ENCODE measurements around the gene PAX5.
A peak's percentile ranks its signal among the peaks of the same experiment; 100 is the strongest.

The PAX5 gene

DNA sequence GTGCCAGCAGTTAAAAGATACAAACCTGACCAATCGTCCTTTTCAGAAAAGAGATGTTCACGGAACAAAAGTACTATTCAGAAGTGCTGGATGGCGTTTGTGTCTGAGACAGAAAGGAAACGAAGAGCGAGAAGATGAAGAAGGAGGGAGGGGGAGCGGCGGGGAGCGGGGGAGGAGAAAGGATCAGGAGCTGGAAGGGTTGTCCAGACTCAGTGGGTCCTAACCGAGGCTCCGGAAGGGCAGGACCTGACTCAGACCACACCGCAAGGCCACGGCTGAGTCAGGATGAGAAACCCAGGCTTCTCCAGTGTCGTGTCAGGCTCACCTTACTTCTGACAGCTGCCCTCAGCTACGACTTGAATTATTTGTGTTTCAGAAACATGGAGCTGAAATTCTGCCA is 46.2 kb downstream of the PAX5 start:
- no peak for DNase-seq (ENCODE audit: low spot score)

DNA sequence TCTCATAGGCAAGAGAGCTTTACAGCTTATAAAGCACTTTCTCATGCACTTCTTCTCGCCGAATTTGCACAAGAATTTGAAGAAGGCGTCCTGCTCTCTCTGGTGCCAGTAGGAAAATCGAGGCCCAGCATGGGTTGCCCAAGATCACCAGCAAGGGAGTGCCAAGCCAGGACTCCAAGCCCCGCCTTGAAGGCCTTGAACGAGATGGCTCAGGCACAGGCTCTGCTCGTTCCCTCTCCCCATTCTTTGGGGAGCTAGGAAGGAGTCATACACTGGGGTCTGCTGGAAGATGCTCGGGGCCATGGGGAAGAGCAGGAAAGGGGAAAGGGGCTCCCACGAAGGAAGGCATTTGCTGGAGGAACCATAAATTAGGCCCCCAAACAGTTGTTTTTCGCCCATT is 46.7 kb downstream of the PAX5 start:
- no peak for DNase-seq (ENCODE audit: low spot score)

DNA sequence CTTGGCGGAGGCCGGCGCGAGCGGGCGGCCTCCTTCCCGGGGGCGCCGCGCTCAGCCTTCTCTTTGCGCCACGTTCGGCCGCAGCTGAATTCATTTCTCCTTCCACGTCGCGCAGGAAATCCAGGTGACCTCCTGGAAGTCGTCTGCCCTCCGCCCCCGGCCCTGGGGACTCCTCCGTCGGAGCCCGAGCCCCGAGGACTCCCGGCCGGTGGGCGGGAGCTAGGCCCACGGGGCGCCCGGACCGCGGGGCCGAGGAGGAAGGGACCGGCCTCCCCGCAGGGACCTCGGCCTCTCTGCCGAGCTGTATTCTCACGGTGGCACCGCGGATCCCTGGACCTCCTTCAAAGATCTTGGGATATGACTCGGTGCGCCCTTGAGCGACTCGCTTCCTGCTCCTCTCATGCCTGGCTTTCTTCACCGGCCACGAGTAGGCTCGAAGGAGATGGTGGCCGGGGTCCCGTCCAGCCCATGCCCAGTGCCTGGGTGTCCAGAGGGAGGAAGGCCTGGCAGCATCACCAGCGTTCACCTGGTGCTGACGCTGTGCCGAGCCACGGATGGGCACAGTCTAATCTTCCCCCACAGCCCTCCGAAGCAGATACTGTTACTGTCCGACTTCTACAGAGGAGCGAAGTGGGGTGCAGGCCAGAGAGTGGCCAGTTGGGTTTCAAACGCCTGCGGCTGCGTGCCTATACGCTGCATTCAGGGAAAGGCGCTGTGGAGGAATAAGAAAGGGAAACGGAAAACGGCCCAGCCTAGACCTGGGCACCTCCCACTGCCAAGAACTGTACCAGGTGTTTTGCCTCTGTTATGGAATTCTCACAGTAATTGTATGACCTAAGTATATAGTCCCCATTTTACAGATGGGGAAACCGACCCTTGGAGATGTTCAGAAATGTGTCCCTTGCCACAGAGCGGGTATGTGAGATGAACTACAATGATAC is 47.3 kb downstream of the PAX5 start:
- no peak for DNase-seq (ENCODE audit: low spot score)

DNA sequence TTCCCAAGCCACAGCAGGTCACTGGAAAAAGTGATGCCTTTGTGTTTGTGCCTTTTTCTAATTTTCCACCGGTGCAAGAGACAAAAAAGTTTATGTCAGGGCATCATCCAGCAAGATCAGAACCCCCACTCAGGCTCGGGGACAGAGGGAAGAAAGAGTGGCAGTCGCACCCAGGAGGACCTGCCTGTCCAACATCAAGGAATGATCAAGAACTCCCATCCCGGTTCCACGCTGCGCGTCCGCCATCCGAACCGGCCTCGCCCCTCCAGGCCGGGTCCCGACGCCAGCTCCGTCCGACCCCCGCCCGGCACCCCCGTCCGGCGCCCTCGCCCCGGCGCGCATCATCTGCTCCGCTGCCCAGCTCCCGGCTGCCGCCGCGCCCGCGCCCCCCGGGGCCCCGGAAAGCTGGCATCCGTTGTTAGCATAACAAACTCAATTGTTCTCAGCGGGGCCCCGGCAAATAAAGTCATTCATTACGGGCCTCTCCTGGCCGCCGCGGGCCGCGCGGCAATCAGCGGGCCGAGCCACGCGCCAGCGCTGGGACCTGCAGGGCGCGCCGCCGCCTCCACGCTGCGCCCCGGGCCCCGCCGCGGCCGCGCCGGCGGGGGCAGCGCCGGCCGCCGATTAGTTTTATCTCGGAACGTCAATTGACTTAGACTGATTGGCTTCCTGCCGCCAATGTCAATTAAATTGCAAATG is 48.1 kb downstream of the PAX5 start:
- peak; percentile 72 for DNase-seq (ENCODE audit: low spot score)

DNA sequence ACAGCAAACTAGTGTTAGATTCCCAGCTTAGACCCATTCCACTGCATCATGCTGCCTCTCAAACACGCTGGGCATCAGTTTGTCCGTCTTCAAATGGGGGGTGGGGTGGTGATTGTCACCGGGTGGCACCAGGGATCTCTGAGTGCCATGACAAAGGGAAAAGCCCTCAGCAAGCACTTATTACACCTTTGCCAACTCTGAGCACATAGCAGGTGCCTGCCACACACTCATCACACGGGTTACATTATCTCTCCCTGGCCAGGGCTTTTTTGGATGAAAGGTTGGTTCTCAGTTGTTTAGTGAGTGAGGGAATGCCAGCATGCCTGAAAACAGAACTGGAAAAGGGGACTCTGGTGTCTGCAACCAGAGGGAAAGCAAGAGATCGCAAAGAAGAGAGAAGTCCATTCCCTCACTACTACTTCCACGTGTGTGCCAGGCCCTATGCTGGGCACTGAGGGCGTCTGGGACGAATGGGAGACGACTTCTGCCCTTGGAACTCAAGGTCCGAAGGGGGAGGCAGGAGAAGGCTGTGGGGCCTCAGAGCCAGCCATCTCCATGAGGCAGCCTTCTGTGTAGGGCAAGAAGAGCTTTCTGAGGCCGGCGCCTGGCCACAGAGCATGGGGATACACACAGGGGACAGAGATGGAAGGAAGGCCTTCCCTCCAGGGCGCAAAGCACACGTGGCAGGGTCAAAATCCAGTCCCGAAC is 48.9 kb downstream of the PAX5 start:
- no peak for DNase-seq (ENCODE audit: low spot score)

DNA sequence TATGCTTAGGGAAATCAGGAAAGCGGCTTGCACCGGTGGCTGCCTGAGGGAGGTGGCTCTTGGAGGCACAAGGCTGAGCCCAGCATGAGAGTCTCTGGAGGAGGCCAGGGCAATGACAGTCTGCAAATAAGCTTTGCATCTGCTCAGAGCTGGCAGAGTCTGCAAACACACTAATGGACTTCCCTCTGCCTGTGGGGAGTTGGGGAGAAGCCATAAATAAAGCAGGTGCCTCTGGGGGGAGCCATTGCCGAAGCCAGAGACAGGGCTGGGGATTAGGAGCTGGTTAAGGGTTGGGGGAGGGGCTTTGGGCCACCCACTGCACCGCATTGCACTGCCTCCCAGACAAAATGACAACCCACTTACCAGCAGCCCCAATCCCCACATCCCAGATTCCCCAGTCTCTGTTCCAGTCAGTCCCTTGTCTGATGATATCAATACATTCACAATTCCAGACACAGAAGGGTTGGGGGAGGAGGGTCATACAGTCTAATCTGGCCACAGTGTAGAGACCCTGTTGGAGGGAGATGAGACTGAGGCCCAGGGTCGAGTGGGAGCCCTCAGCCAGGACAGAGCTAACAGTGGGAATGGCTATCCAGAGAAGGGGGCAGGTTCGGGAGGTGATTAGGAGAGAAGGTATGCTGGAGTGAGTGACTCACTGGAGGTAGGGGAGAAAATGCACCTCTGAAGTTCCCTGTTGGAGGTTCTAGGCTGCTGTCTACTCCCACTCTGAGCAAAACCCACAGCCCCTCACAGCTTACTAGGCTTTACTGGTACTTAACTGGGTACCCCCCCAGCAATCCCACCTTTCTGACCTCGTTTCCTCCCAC is 53.7 kb downstream of the PAX5 start:
- peak; percentile 80 for DNase-seq (ENCODE audit: low spot score)

DNA sequence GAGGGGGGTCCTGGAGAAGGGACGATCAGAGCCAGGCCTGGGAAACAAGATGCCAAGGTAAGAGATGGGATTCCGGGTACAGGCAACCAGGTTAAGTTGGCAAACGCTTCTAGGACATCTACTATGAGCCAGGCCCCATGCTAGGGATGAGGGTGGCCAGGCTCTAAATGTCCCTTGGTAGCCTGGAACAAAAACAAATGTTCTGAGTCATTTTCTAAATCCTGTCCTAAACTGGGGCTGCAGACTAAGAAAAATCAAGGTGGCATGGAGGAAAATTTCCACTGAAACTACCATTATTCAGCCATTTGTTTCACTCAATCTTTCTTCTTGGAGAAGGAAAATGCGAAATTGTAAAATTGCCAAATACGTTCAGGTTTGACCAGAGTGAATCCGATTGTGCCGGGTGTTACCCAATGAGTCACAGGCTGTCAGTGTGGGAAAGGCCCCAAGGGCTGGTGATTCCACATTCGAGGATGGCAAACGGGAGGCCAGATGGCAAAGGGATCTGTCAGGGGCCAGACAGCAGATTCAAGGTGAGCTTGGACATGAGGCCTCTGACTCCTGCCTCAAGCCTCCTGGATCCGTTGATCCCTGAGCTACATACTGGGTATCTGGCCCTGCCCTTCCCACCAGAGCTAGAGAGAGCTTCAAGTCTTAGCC is 57.6 kb downstream of the PAX5 start:
- peak; percentile 26 for DNase-seq (ENCODE audit: low spot score)

DNA sequence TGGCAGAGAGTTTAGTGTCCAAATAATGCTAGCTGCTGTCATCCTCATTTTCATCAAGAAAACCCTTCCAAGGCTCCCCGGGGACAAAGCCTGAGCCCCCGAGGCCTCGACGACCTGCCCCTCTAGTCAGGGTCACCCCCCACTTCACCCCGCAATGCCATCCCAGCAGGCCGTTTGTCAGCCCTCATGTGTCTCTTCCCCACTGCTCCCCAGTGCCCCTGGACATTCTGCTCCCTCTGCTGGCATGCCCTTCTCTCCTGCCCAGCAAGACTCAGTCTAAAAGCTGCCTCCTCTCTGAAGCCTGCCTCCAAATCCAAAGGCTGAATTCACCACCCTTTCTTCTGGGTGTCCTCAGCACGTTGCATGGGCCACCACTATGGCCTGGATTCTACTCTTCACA is 59.3 kb downstream of the PAX5 start:
- DNase-seq (ENCODE audit: low spot score): peak; percentile 42

DNA sequence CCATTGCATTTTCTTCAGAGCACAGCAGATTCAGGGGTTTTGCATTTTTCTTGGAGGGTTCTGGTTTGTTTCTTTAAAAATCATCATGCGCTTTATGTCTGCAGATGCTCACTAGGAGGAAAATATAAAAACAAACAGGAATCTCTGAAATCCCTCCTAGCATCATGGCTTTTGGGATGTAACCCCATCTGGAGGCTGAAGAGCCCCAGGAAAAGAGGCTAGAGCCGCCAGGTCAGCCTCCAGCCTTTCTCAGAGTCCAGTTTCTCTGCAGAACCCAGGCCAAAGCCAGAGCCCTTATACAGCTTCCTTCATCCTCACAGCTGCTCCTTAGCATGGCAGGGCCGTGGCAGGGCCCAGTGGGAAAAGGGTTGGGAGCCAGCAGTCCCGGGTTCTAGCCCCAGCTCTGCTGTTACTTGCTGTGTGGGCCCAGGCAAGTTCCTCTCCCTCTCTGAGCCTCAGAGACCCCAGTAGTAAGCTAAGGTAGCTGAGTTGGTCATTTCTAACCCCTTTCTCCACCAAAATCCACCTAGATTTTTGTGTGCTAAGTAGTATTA is 62.1 kb downstream of the PAX5 start:
- DNase-seq (ENCODE audit: low spot score): peak; percentile 24

DNA sequence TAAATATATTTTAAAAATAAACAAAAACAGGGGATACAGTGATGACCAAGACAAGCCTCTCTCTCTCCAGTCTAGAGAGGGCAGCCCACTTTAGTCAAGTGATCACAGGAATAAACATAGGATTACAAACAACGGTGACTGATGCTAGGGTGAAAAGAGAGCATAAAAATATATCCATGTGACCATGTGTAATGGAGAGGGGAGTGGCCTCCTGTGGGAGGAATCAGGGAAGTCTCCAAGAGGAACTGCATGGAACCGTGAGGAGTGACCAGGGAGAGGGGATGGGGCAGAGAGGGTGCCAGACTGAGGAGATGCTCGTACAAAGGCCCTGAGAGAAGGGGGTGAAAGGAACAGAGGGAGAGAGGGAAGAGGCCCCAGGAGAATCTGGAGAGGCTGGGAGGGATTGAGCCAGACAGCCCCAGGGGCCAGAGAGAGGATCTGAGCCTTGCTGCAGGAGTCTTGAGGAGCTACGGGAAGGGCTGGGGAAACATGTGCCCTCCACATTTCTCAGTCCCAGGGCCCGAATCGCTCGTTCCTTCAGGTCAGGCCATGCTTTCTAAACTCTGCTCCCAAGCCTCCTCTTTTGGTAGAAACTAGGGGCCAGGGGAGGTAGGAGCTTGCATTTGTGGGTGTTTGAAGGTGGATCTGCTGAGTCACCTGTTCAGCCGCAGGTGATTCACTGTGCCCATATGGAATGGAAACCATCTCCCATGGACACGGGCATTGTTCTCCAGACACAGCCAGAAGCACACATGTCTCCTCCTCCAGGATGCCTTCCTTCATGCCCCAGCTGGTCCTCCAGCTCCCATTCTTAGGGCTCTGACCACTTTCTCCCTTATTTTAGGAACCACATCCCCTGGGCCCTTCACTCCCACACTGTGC is 63.8 kb downstream of the PAX5 start:
- DNase-seq (ENCODE audit: low spot score): peak; percentile 28

DNA sequence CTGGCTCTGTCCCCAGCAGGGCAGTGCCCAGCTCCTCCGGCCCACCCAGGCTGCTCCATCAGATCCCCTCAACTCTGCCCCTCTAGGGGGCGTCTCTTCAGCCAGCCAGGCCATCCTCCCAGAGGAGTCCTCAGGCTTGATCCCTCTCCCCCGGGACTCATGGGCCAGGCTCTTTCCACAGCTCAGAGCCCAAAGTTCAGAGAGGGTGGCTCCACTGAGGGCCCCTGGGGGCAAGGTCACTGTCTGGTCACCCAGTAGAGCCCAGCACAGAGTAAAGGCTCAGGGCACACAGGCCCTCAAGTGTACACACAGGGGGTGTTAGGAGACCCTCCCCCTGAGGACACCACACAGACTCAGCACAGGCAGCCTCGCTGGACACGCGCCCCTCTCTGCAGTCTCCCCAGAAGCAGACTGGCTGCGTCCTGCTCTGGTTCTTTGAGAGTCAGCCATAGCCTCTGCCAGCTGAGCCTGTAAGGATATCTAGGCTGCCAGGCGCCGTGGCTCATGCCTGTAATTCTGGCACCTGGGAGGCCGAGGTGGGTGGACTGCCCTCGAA is 64.8 kb downstream of the PAX5 start:
- no peak for DNase-seq (ENCODE audit: low spot score)

DNA sequence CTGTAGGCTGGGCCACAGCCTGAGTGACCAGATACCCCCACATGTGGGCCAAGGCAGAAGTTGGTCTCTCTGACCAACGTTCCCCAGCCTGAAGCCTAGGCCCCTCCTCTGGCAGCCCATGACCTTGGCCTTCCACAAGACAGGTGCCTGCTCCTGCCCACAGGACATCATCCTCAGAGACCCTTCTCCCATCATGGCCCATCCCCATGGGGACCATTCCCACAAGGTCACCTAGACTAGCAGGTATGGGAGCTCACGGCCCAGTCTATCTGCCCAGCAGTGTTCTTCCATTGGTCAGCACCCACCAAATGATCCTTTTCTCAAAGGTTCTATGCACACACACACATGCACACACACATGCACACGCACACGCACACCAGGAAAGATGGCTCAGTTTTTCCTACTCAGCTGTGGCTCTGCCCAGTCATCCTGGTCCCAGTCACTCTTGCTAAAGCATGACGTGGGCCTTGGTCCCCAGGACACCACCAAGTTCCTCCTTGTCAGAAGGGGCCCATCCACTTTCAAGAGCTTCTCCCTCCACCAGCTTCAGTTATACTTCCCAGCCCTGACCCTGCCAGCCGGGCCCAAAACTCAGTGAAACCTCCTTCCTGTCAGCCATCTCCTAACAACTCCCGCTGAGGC is 65.4 kb downstream of the PAX5 start:
- DNase-seq (ENCODE audit: low spot score): no peak

DNA sequence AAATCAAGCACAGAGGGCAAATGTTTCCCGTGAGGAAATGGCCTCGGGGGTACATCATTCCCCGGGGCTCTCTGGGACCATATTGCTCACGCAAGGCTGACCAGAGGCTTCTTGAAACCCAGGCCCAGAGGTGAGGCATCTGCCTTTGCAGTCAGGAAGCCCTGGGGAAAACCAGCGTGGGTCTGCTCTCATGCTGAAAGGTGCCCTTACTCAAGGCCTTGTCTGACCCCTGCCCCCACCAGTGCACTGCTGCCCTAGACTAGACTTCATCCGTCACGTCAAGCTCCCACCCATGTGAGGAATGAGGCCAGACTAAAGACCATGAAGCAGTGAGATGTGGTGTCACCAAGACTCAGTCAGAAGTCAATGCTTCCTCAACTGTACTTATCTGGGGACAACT is 66.1 kb downstream of the PAX5 start:
- no peak for DNase-seq (ENCODE audit: low spot score)

DNA sequence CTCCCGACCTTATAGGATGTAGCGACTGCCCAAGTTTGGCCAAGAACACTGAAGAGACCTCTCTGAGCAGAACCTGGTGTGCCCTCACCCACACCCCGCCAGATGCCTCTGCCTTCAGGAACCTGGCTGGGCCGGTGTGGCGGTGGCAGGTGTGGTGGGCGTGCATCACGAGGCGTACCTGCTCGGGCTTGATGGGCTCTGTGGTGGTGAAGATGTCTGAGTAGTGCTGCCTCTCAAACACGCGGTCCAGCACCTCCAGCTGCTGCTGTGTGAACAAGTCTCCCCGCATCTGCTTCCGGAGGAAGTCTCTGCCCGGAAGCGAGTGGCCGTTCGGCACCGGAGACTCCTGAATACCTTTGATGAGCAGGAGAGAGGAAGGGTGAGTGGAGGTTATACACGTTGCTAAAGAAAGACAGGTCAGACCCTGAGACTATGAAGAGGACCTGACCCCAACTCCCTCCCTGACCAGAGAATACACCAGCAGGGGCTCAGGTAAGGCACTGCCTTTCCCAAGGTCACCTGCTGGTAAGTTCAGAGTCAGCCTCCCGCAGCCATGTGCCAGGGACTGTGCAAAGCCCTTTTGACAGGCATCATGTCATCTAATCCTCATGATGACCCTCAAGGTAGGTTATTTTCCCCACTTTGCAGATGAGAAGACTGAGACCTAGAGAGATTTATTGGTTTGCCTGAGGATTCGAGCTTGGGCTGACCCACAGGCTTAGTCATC is 67.5 kb downstream of the PAX5 start:
- DNase-seq (ENCODE audit: low spot score): peak; percentile 25

DNA sequence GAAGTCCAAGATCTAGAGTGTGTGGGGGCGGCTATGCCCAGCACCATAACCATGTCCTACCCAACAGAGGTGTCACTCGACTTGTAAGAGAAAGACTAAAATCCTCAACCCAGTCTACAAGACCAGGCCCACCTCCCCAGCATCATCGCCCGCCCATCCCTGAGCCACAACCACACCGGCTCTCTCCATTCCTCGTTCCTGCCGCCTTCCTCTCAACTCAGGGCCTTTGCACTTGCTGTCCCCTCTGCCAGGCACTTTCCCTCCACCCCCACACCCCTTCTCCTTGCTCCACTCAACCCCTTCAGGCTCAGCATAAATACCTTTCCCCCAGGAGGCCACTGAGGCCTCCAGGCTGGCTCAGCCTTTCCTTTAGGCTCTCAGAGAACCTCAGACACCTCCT is 69.3 kb downstream of the PAX5 start:
- DNase-seq (ENCODE audit: low spot score): peak; percentile 28

DNA sequence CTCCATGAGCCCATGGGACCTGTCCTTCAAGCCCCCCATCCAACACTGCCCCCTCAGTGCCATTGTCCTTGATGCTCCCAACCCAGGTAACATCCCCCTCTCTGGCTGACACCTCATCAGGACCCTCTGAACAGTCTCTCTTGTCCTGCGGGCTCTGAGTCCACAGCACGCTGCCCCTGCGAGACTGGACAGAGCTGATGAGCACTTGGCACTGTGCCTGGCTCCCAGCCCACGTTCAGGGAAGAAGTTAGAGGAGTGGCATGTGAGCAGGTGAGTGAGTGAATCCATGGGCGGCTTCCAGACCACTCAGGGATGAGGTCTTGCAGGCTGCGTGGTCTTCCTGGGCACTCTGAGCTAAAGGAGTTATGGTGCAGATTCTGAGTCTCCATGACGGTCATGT is 70.7 kb downstream of the PAX5 start:
- peak; percentile 39 for DNase-seq (ENCODE audit: low spot score)

DNA sequence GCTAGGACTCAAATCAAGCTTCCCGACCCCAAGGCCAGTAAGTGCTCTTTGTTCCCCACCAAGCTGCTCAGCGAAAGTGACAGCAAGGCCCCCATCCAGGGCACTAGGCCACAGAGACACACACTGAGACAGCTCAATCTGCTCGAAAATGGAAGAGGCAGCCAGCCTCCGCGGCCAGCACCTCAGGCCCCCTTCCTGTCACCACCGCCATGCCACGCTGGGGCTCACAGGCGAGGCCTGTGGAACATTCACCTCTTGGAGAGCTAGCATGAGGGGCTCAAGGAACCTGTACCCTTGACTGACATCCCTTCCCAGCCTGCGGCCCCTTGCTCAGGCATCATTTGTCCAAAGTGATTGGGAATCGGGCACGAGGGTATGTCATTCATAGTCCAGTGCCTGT is 71.4 kb downstream of the PAX5 start:
- DNase-seq (ENCODE audit: low spot score): peak; percentile 34

DNA sequence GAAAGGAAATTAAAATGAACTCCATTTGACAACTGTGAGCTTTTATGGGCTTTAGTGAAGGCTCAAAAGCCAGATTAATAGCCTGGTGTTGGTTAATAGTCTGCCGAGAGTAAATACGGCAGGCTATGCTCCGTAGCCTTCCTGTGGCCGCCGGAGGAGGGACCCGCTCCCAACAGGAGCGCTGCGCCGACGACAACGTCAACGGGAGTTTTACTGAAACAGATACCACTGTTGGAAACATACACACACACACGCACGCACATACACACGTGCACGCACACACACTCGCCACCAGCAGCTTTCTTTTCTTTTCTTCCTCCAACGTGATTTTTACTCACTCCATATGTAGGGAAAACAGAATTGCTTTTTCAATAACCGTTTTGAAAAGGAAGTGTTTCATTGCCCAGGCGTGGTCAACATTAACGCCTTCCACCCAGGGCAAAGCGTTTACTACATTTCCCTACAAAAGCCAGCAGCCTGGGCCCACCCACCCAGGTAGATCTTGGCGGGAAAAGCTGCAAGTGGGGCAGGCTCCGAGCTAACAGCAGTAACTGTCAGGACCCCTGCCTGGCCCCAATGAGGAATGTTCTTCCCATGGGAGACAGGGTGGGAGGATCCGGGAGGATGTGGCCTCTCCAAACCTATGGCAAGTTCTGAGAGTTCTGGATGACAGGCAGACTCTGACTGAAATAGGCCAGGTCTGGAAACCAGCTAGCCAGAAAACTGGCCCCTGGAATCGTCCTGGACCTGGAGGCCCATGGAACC is 72.3 kb downstream of the PAX5 start:
- DNase-seq (ENCODE audit: low spot score): peak; percentile 47

Measured in ecto neural progenitor cell (in vitro differentiated cells).